Skeletal muscle tissue (tissue), 4 donors: ENCODE results near the gene PDLIM3. TPM values are rescaled to one million over a fixed set of nuclear protein-coding genes. Genes with fewer than 3 reads are reported as not detected.
"Not testable (repeated sequence)": the region's sequence is repeated elsewhere in the genome, so short reads cannot be mapped to it uniquely, and the experiment has no call there.

Experiments used
- H3K27ac ChIP-seq: one replicate; pipeline ENCODE4 v1.7.0; 2013; ENCODE audit warnings: mild to moderate bottlenecking, low read depth, low read length, inconsistent platforms
- H3K27me3 ChIP-seq, 3 donors: one replicate each; pipeline ENCODE4 v1.7.0; 2013; ENCODE audit warnings: low read length in 3 of 3; ENCODE audit not compliant: control insufficient read depth in 3 of 3, insufficient read depth in 3 of 3
- H3K36me3 ChIP-seq, 3 donors: one replicate each; pipeline ENCODE4 v1.7.0; 2013; ENCODE audit warnings: low read length in 3 of 3; ENCODE audit not compliant: control insufficient read depth in 3 of 3, insufficient read depth in 3 of 3
- H3K4me1 ChIP-seq, 3 donors: one replicate each; pipeline ENCODE4 v1.7.0; 2013; ENCODE audit warnings: low read length in 3 of 3, mild to moderate bottlenecking in 3 of 3; ENCODE audit not compliant: control insufficient read depth in 3 of 3, insufficient read depth in 3 of 3
- H3K4me3 ChIP-seq, 3 donors: one replicate each; pipeline ENCODE4 v1.7.0; 2013; ENCODE audit warnings: low read length in 3 of 3
- H3K9ac ChIP-seq, 3 donors: one replicate each; pipeline ENCODE4 v1.7.0; 2013; ENCODE audit warnings: low read length in 3 of 3, mild to moderate bottlenecking in 3 of 3, moderate library complexity in 2 of 3, low read depth in 1 of 3
- H3K9me3 ChIP-seq, 3 donors: one replicate each; pipeline ENCODE4 v1.7.0; 2013; ENCODE audit warnings: low read length in 3 of 3; ENCODE audit not compliant: control insufficient read depth in 3 of 3
- total RNA-seq: library from RNA; depleted of rRNA; stranded (reverse); fragments of >200 nt; gene quantifications from one replicate; pipeline ENCODE4 v1.2.3, GENCODE V29; 2014
- donor health status: Osteomylitis.

PDLIM3 gene
- total RNA-seq, 1 donor from 2014 or later, result 415 TPM

GRCh38 chr4:185559251-185559914 is 24.1 kb upstream of the PDLIM3 start:
- not testable (repeated sequence) for H3K27me3 ChIP-seq, H3K9me3 ChIP-seq, H3K9ac ChIP-seq, H3K36me3 ChIP-seq
- peak overlapping the region in 1 of 3 donors; percentile 26 for H3K4me3 ChIP-seq
- peaks cover 8 to 17% (median 11%) of the 10 kb centered on the region in 3 donors for H3K4me1 ChIP-seq
- peak overlapping the region; percentile 39 for H3K27ac ChIP-seq

- Histone ChIP-seq H3K36me3 (no peaks in the 10 kb centered on the region), H3K27ac (no peak overlapping the region)
Observed at GRCh38 chr4:185554365-185555126, 19.2 kb upstream of the PDLIM3 start.

GRCh38 chr4:185552254-185552653 is 16.9 kb upstream of the PDLIM3 start:
- no peak overlapping the region for H3K4me3 ChIP-seq
- no peaks in the 10 kb centered on the region for H3K9me3 ChIP-seq
- H3K27me3 ChIP-seq, result no peaks in the 10 kb centered on the region
- no peak overlapping the region for H3K27ac ChIP-seq
- H3K9ac ChIP-seq, result no peak overlapping the region
- H3K36me3 ChIP-seq, result no peaks in the 10 kb centered on the region
- peaks cover 0 to 4% (median 4%) of the 10 kb centered on the region in 3 donors for H3K4me1 ChIP-seq

More at GRCh38 chr4:185554365-185555126, 19.2 kb upstream of the PDLIM3 start:
- H3K9ac ChIP-seq, result no peak overlapping the region
- H3K27me3 ChIP-seq, result no peaks in the 10 kb centered on the region
- peaks cover 4 to 6% (median 5%) of the 10 kb centered on the region in 3 donors for H3K4me1 ChIP-seq
- no peaks in the 10 kb centered on the region for H3K9me3 ChIP-seq
- no peak overlapping the region for H3K4me3 ChIP-seq

GRCh38 chr4:185550933-185551332 is 15.6 kb upstream of the PDLIM3 start:
- Histone ChIP-seq H3K27me3 (no peaks in the 10 kb centered on the region), H3K36me3 (no peaks in the 10 kb centered on the region), H3K9me3 (no peaks in the 10 kb centered on the region), H3K27ac (no peak overlapping the region), H3K4me1 (peaks cover 0 to 4% (median 4%) of the 10 kb centered on the region in 3 donors), H3K4me3 (no peak overlapping the region), H3K9ac (no peak overlapping the region)

GRCh38 chr4:185549095-185549639 is 13.9 kb upstream of the PDLIM3 start:
- H3K36me3 ChIP-seq, result no peaks in the 10 kb centered on the region
- H3K27me3 ChIP-seq, result no peaks in the 10 kb centered on the region
- no peak overlapping the region for H3K9ac ChIP-seq
- no peak overlapping the region for H3K27ac ChIP-seq
- H3K4me1 ChIP-seq, result peaks cover 0 to 4% (median 4%) of the 10 kb centered on the region in 3 donors
- no peaks in the 10 kb centered on the region for H3K9me3 ChIP-seq
- H3K4me3 ChIP-seq, result no peak overlapping the region

GRCh38 chr4:185548587-185548986 is 13.3 kb upstream of the PDLIM3 start:
- no peak overlapping the region for H3K9ac ChIP-seq
- no peaks in the 10 kb centered on the region for H3K27me3 ChIP-seq
- H3K36me3 ChIP-seq, result no peaks in the 10 kb centered on the region
- no peak overlapping the region for H3K27ac ChIP-seq
- peaks cover 0 to 4% (median 4%) of the 10 kb centered on the region in 3 donors for H3K4me1 ChIP-seq
- H3K4me3 ChIP-seq, result no peak overlapping the region
- no peaks in the 10 kb centered on the region for H3K9me3 ChIP-seq

GRCh38 chr4:185546335-185546734 is 11.0 kb upstream of the PDLIM3 start:
- Histone ChIP-seq H3K4me1 (peaks cover 6 to 14% (median 7%) of the 10 kb centered on the region in 3 donors), H3K36me3 (no peaks in the 10 kb centered on the region), H3K9me3 (no peaks in the 10 kb centered on the region), H3K9ac (no peak overlapping the region), H3K4me3 (no peak overlapping the region), H3K27me3 (no peaks in the 10 kb centered on the region), H3K27ac (no peak overlapping the region)

- Histone ChIP-seq H3K4me3 (no peak overlapping the region), H3K9ac (no peak overlapping the region), H3K36me3 (no peaks in the 10 kb centered on the region), H3K27ac (no peak overlapping the region), H3K4me1 (peaks cover 4 to 17% (median 10%) of the 10 kb centered on the region in 3 donors), H3K9me3 (no peaks in the 10 kb centered on the region), H3K27me3 (no peaks in the 10 kb centered on the region)
Observed at GRCh38 chr4:185542626-185543315, 7.5 kb upstream of the PDLIM3 start.

- Histone ChIP-seq H3K9me3 (no peaks in the 10 kb centered on the region), H3K27ac (peak overlapping the region; percentile 37), H3K9ac (no peak overlapping the region), H3K27me3 (no peaks in the 10 kb centered on the region), H3K4me3 (no peak overlapping the region), H3K36me3 (no peaks in the 10 kb centered on the region), H3K4me1 (peaks cover 7 to 20% (median 10%) of the 10 kb centered on the region in 3 donors)
Observed at GRCh38 chr4:185541251-185541727, 6.0 kb upstream of the PDLIM3 start.
